Gastrocnemius medialis (tissue), 4 donors: ENCODE data around the gene LRRC23.

Experiments
- CTCF ChIP-seq, 5 experiments: fragments of 450-650 bp in 3 of 5; fragments of 200-600 bp in 2 of 5; sonication (generic) in 2 of 5; IDR thresholded peaks in 4 of 5; conservative IDR thresholded peaks in 1 of 5; 1 replicate in 4 of 5; 2 replicates in 1 of 5; pipeline ENCODE4 v1.5.1; 2016 to 2019; ENCODE audit warnings: antibody characterized with exemption in 5 of 5, mild to moderate bottlenecking in 3 of 5, moderate library complexity in 3 of 5
- POLR2A ChIP-seq, 2 donors: fragments of 450-650 bp; IDR thresholded peaks; one replicate each; pipeline ENCODE4 v1.6.1; 2017; ENCODE audit warnings: antibody characterized with exemption in 2 of 2, mild to moderate bottlenecking in 2 of 2, moderate library complexity in 2 of 2

GRCh38 chr12:6956021-6956727 lies 51.6 kb downstream of the LRRC23 start:
- TF ChIP-seq CTCF (IDR thresholded peaks at IDR 0.05 in 4 of 5, conservative IDR thresholded peaks at IDR 0.05 in 1 of 5) (no peak), POLR2A (IDR thresholded peaks at IDR 0.05) (no peak)
